Fibroblast of mammary gland (primary cell): ENCODE data around the gene SEMA3G.

Experiments used
- DNase-seq: peaks from one replicate; pipeline ENCODE4 v3.0.0-alpha.2; 2010; ENCODE audit warnings: low read depth
- H3K4me3 ChIP-seq: 2 replicates; pipeline ENCODE4 v1.5.1; 2011; ENCODE audit warnings: low read depth, mild to moderate bottlenecking, low read length, moderate library complexity; ENCODE audit not compliant: control insufficient read depth
- CTCF ChIP-seq: conservative IDR thresholded peaks from 2 replicates; pipeline ENCODE4 v1.5.1; 2011; ENCODE audit warnings: low read depth, low read length, inconsistent platforms; ENCODE audit not compliant: control insufficient read depth, insufficient read depth

SEMA3G gene

GRCh38 chr3:52442409-52443267, 2.3 kb downstream of the SEMA3G start:
- DNase-seq: no peak
- H3K4me3 ChIP-seq: no peak overlapping the region
- TF ChIP-seq CTCF: no peak

GRCh38 chr3:52441772-52442332, 3.1 kb downstream of the SEMA3G start:
- no peak overlapping the region for H3K4me3 ChIP-seq
- TF ChIP-seq CTCF: no peak
- DNase-seq: no peak

- no peak for DNase-seq
- H3K4me3 ChIP-seq: no peak overlapping the region
- no peak for TF ChIP-seq CTCF
Measured at GRCh38 chr3:52441091-52441771, 3.7 kb downstream of the SEMA3G start.

- no peak overlapping the region for H3K4me3 ChIP-seq
- no peak for DNase-seq
- TF ChIP-seq CTCF: no peak
Measured at GRCh38 chr3:52440671-52441070, 4.2 kb downstream of the SEMA3G start.

GRCh38 chr3:52440249-52440551, 4.7 kb downstream of the SEMA3G start:
- DNase-seq: no peak
- TF ChIP-seq CTCF: no peak
- H3K4me3 ChIP-seq: no peak overlapping the region

GRCh38 chr3:52439426-52440248, 5.3 kb downstream of the SEMA3G start:
- TF ChIP-seq CTCF: no peak
- H3K4me3 ChIP-seq: no peak overlapping the region
- no peak for DNase-seq
